ENCODE results near the gene LY6G5B. TPM values are rescaled to one million over a fixed set of nuclear protein-coding genes. Genes with fewer than 3 reads are reported as not detected.

Gene LY6G5B
- total RNA-seq, 6 experiments from 2014 or later = 0.98 to 5.7 (median 2.6) TPM

- no peak for ATAC-seq
These were observed 37.4 kb upstream of the LY6G5B start for GRCh38 chr6:31632279-31632946.

GRCh38 chr6:31633447-31633846 is 36.3 kb upstream of the LY6G5B start:
- 100% methylated on average over 2 of the region's 7 CpGs for WGBS (ENCODE audit: insufficient coverage, low coverage, low lambda C conversion rate, missing lambda C conversion rate)
- H3K36me3 ChIP-seq = peaks cover 5 to 94% (median 50%) of the 10 kb centered on the region in 4 donors
- intact Hi-C loops (cut with DNase I) = no loop called here

More at GRCh38 chr6:31632279-31632946, 37.4 kb upstream of the LY6G5B start:
- WGBS (ENCODE audit: insufficient coverage, low coverage, low lambda C conversion rate, missing lambda C conversion rate) = 93% methylated on average over 9 of the region's 26 CpGs
- H3K36me3 ChIP-seq = peaks cover 5 to 94% (median 49%) of the 10 kb centered on the region in 4 donors
- intact Hi-C loops (cut with DNase I) = no loop called here
- H3K4me3 ChIP-seq = no peak overlapping the region
- peaks cover 0 to 12% (median 0%) of the 10 kb centered on the region in 4 donors for H3K4me1 ChIP-seq
- H3K27me3 ChIP-seq = no peaks in the 10 kb centered on the region
- H3K27ac ChIP-seq = no peak overlapping the region
- TF ChIP-seq, protein P1, sequence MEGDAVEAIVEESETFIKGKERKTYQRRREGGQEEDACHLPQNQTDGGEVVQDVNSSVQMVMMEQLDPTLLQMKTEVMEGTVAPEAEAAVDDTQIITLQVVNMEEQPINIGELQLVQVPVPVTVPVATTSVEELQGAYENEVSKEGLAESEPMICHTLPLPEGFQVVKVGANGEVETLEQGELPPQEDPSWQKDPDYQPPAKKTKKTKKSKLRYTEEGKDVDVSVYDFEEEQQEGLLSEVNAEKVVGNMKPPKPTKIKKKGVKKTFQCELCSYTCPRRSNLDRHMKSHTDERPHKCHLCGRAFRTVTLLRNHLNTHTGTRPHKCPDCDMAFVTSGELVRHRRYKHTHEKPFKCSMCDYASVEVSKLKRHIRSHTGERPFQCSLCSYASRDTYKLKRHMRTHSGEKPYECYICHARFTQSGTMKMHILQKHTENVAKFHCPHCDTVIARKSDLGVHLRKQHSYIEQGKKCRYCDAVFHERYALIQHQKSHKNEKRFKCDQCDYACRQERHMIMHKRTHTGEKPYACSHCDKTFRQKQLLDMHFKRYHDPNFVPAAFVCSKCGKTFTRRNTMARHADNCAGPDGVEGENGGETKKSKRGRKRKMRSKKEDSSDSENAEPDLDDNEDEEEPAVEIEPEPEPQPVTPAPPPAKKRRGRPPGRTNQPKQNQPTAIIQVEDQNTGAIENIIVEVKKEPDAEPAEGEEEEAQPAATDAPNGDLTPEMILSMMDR (IDR thresholded peaks at IDR 0.05) = no peak
- TF ChIP-seq POLR2A (IDR thresholded peaks at IDR 0.05) = no peak
- no peaks in the 10 kb centered on the region for H3K9me3 ChIP-seq
- no peak for DNase-seq

DNA sequence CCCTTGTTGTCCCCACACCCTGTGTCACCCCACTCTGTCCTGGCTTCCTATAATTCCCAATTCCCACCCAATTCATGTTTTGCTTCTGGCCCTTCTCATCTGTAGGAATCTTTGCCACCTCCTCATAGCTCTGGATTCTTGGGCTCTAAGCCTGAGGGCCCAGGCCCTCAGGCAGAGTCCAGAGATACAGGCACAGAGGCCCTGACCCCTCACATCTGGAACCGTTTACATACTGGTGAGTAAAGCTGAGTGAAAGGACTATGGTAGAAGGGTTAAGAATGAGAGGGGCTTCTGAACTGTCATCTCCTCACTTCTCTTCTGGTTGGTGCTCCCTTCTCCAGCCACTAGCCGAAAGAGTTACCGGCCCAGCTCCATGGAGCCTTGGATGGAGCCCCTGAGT is 35.6 kb upstream of the LY6G5B start:
- Histone ChIP-seq H3K36me3 (peaks cover 5 to 94% (median 51%) of the 10 kb centered on the region in 4 donors), H3K27me3 (no peaks in the 10 kb centered on the region), H3K27ac (no peak overlapping the region), H3K9me3 (no peaks in the 10 kb centered on the region), H3K4me1 (peaks cover 0 to 12% (median 0%) of the 10 kb centered on the region in 4 donors), H3K4me3 (no peak overlapping the region)
- intact Hi-C loops (cut with DNase I) = no loop called here
- TF ChIP-seq, protein P1 (IDR thresholded peaks at IDR 0.05) = no peak
- TF ChIP-seq POLR2A (IDR thresholded peaks at IDR 0.05) = no peak
- no peak for DNase-seq
- ATAC-seq = no peak
- WGBS (ENCODE audit: insufficient coverage, low coverage, low lambda C conversion rate, missing lambda C conversion rate) = 95% methylated on average over 2 of the region's 3 CpGs

More at GRCh38 chr6:31633447-31633846, 36.3 kb upstream of the LY6G5B start:
- no peaks in the 10 kb centered on the region for H3K27me3 ChIP-seq
- H3K4me1 ChIP-seq = peaks cover 0 to 12% (median 0%) of the 10 kb centered on the region in 4 donors
- H3K4me3 ChIP-seq = no peak overlapping the region
- H3K27ac ChIP-seq = no peak overlapping the region
- no peaks in the 10 kb centered on the region for H3K9me3 ChIP-seq
- no peak for DNase-seq
- no peak for TF ChIP-seq POLR2A (IDR thresholded peaks at IDR 0.05)
- TF ChIP-seq, protein P1 (IDR thresholded peaks at IDR 0.05) = no peak
- ATAC-seq = no peak

- WGBS (ENCODE audit: insufficient coverage, low coverage, low lambda C conversion rate, missing lambda C conversion rate) = 26% methylated on average over 8 of the region's 11 CpGs
- peak; percentile 12 for TF ChIP-seq POLR2A (IDR thresholded peaks at IDR 0.05)
- TF ChIP-seq, protein P1 (IDR thresholded peaks at IDR 0.05) = no peak
- peak in 3 of 4 donors; percentile 31 to 82 (median 77) for ATAC-seq
- H3K4me1 ChIP-seq = peaks cover 0 to 12% (median 0%) of the 10 kb centered on the region in 4 donors
- peak overlapping the region in 1 of 3 donors; percentile 18 for H3K27ac ChIP-seq
- H3K9me3 ChIP-seq = no peaks in the 10 kb centered on the region
- intact Hi-C loops (cut with DNase I) = no loop called here
- DNase-seq = peak in 1 of 3 donors; percentile 83
- no peaks in the 10 kb centered on the region for H3K27me3 ChIP-seq
- no peak overlapping the region for H3K4me3 ChIP-seq
- H3K36me3 ChIP-seq = peaks cover 5 to 94% (median 51%) of the 10 kb centered on the region in 4 donors
These were observed 34.7 kb upstream of the LY6G5B start for GRCh38 chr6:31634969-31635575.

Data from right lobe of liver (tissue), 6 donors.